K562 (cell line): ENCODE data around the gene VARS1. TPM values are rescaled to one million over a fixed set of nuclear protein-coding genes. Genes with fewer than 3 reads are reported as not detected.

Experiments used
- EGR1 ChIP-seq: fragments of 450-650 bp; conservative IDR thresholded peaks from 2 replicates; pipeline ENCODE4 v1.6.1; 2017; ENCODE audit warnings: mild to moderate bottlenecking
- EWSR1 ChIP-seq: fragments of 450-650 bp; IDR thresholded peaks from 2 replicates; pipeline ENCODE4 v1.6.1; 2018; ENCODE audit warnings: borderline replicate concordance, mild to moderate bottlenecking, low read depth, moderate library complexity; ENCODE audit not compliant: partially characterized antibody
- FIP1L1 ChIP-seq: fragments of 200-400 bp; formaldehyde crosslinking; IDR thresholded peaks from 2 replicates; pipeline ENCODE4 v1.6.1; 2018; ENCODE audit warnings: mild to moderate bottlenecking, low read depth, low read length; ENCODE audit not compliant: poor library complexity, severe bottlenecking
- FOXK2 ChIP-seq, 2 experiments: fragments of 450-650 bp; IDR thresholded peaks in 1 of 2; conservative IDR thresholded peaks in 1 of 2; 2 replicates each; pipeline ENCODE4 v1.6.1; 2016; ENCODE audit warnings: low read depth in 2 of 2, mild to moderate bottlenecking in 1 of 2
- FOXP1 ChIP-seq: sonication (generic); formaldehyde crosslinking; IDR thresholded peaks from 2 replicates; pipeline ENCODE4 v1.8.0; 2022; ENCODE audit warnings: mild to moderate bottlenecking, missing genetic modification reagents
- GTF2E2 ChIP-seq: fragments of 200-800 bp; sonication (Bioruptor generic); IDR thresholded peaks from 2 replicates; pipeline ENCODE4 v1.6.1; 2016; ENCODE audit warnings: missing genetic modification characterization, missing compliant biosample characterization
- LCOR ChIP-seq: sonication (generic); formaldehyde crosslinking; IDR thresholded peaks from 2 replicates; pipeline ENCODE4 v1.8.0; 2022; ENCODE audit warnings: mild to moderate bottlenecking, missing genetic modification reagents
- MAZ ChIP-seq, 2 experiments: fragments of 450-650 bp in 1 of 2; sonication (generic) in 1 of 2; formaldehyde crosslinking; IDR thresholded peaks in 1 of 2; conservative IDR thresholded peaks in 1 of 2; 2 replicates each; pipeline versions ENCODE4 v1.4.0 to v1.5.0; 2020; ENCODE audit warnings: mild to moderate bottlenecking in 1 of 2, missing genetic modification reagents in 1 of 2
- MTF1 ChIP-seq: fragments of 250-450 bp; sonication (Bioruptor Pico); IDR thresholded peaks from 2 replicates; pipeline ENCODE4 v1.9.0; 2021; ENCODE audit warnings: moderate library complexity, mild to moderate bottlenecking, inconsistent platforms, borderline replicate concordance
- NFE2L1 ChIP-seq: fragments of 450-650 bp; IDR thresholded peaks from 2 replicates; pipeline ENCODE4 v1.6.1; 2016; ENCODE audit warnings: missing genetic modification characterization, low read depth, mild to moderate bottlenecking, missing compliant biosample characterization, moderate library complexity, borderline replicate concordance
- PRPF4 ChIP-seq: fragments of 200-400 bp; formaldehyde crosslinking; IDR thresholded peaks from one replicate; pipeline ENCODE4 v1.6.1; 2017; ENCODE audit warnings: low read length, low read depth, mild to moderate bottlenecking; ENCODE audit not compliant: insufficient read depth, poor library complexity, severe bottlenecking
- RFX5 ChIP-seq: IDR thresholded peaks from 2 replicates; pipeline ENCODE4 v1.6.1; 2011; ENCODE audit warnings: low read depth, mild to moderate bottlenecking, improper control_type of control experiment, low read length
- SUPT5H ChIP-seq: fragments of 450-650 bp; IDR thresholded peaks from 2 replicates; pipeline ENCODE4 v1.6.1; 2016
- U2AF1 ChIP-seq: fragments of 200-400 bp; formaldehyde crosslinking; optimal IDR thresholded peaks from 2 replicates; pipeline ENCODE3; 2017; ENCODE audit warnings: mild to moderate bottlenecking, low read depth, low read length, moderate library complexity
- YBX1 ChIP-seq: fragments of 450-650 bp; IDR thresholded peaks from 2 replicates; pipeline ENCODE4 v1.7.1; 2016; ENCODE audit warnings: mild to moderate bottlenecking
- ZNF23 ChIP-seq: fragments of 250-450 bp; sonication (Bioruptor Pico); IDR thresholded peaks from 2 replicates; pipeline ENCODE4 v1.4.0; 2020; ENCODE audit warnings: mild to moderate bottlenecking
- ZNF75A ChIP-seq: fragments of 450-650 bp; formaldehyde crosslinking; IDR thresholded peaks from 2 replicates; pipeline ENCODE4 v1.4.0; 2020; ENCODE audit warnings: mild to moderate bottlenecking
- polyA plus RNA-seq, 8 experiments: library from polyadenylated mRNA; depleted of rRNA in 4 of 8; stranded (reverse) in 5 of 8; unstranded in 3 of 8; fragments of >200 nt; fragmentation: Nextera tagmentation in 2 of 8; fragmentation: Illumina TruSeq in 1 of 8; extraction: Ambion mirVana in 2 of 8; extraction: Trizol in 1 of 8; gene quantifications; 2 replicates each; pipeline versions ENCODE4 v1.2.1 to v1.2.3, GENCODE V29; 2011 to 2014; ENCODE audit warnings: inconsistent platforms in 1 of 8, missing spikeins in 1 of 8
- total RNA-seq, 7 experiments: library from RNA; depleted of rRNA in 6 of 7; stranded (reverse); fragments of >200 nt in 6 of 7; fragmentation: Illumina TruSeq in 2 of 7; extraction: Trizol in 2 of 7; gene quantifications; 2 replicates each; pipeline versions ENCODE4 v1.2.1 to v1.2.3, GENCODE V29; 2011 to 2021; ENCODE audit warnings: low replicate concordance in 1 of 7
- TF ChIP-seq, protein P1 (sequence below): conservative IDR thresholded peaks from 2 replicates; pipeline ENCODE4 v1.6.1; 2011; ENCODE audit warnings: low read depth, mild to moderate bottlenecking, low read length; ENCODE audit not compliant: control insufficient read depth
- TF ChIP-seq, protein P2 (sequence below): fragments of 250-450 bp; sonication (Bioruptor Pico); IDR thresholded peaks from 2 replicates; pipeline ENCODE4 v1.8.0; 2022; ENCODE audit warnings: inconsistent platforms
- TF ChIP-seq, protein P3 (sequence below): fragments of 250-450 bp; sonication (Bioruptor Pico); IDR thresholded peaks from 2 replicates; pipeline ENCODE4 v1.8.0; 2022; ENCODE audit warnings: inconsistent platforms, mild to moderate bottlenecking, moderate library complexity, borderline replicate concordance

The VARS1 gene
- total and polyA plus RNA-seq, 9 of the 15 experiments (the other 6 are each of a cell fraction or from before 2014, with no cell fraction given) = 2.9 to 488 (median 130) TPM

DNA sequence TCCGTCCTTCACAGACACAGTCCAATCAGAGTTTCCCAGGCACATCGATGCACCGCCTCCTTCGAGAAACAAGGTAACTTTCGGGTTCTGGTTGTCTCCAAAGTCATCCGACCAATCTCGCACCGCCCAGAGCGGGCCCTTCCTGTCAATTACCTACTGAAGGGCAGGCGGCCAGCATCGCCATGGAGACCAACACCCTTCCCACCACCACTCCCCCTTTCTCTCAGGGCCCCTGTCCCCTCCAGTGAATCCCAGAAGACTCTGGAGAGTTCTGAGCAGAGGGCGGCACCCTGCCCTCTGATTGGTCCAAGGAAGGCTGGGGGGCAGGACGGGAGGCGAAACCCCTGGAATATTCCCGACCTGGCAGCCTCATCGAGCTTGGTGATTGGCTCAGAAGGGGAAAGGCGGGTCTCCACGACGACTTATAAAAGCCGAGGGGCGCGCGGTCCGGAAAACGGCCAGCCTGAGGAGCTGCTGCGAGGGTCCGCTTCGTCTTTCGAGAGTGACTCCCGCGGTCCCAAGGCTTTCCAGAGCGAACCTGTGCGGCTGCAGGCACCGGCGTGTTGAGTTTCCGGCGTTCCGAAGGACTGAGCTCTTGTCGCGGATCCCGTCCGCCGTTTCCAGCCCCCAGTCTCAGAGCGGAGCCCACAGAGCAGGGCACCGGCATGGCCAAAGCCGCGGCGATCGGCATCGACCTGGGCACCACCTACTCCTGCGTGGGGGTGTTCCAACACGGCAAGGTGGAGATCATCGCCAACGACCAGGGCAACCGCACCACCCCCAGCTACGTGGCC lies 31.9 kb upstream of the VARS1 start, which contains the start of gene HSPA1B (continued):
- TF ChIP-seq ZNF23 (CRISPR knock-in tag) (peak; percentile 56; the same call in 1 of the 2 replicates), FOXP1 (CRISPR knock-in tag) (peak; percentile 97), RFX5 (peak; percentile 67; the same call in 1 of the 2 replicates), ZNF75A (CRISPR knock-in tag) (peak; percentile 57; the same call in 1 of the 2 replicates), FIP1L1 (peak; percentile 93), MTF1 (CRISPR knock-in tag) (peak; percentile 65; the same call in 1 of the 2 replicates), SUPT5H (peak; percentile 100), YBX1 (no peak), FOXK2 (conservative IDR thresholded peaks at IDR 0.05 in 1 of 2, IDR thresholded peaks at IDR 0.05 in 1 of 2; ENCODE audit: low read depth in 2 of 2) (no peak), PRPF4 (peak; percentile 95), EGR1 (no peak), LCOR (CRISPR knock-in tag) (peak; percentile 99), MAZ (CRISPR knock-in tag; conservative IDR thresholded peaks at IDR 0.05 in 1 of 2, IDR thresholded peaks at IDR 0.05 in 1 of 2) (peak; percentile 50 to 95; a peak in 3 of 4 replicates), U2AF1 (peak; percentile 23), NFE2L1 (tag) (no peak), GTF2E2 (peak; percentile 96; the same call in 1 of the 2 replicates), EWSR1 (no peak)
- TF ChIP-seq, protein P1, sequence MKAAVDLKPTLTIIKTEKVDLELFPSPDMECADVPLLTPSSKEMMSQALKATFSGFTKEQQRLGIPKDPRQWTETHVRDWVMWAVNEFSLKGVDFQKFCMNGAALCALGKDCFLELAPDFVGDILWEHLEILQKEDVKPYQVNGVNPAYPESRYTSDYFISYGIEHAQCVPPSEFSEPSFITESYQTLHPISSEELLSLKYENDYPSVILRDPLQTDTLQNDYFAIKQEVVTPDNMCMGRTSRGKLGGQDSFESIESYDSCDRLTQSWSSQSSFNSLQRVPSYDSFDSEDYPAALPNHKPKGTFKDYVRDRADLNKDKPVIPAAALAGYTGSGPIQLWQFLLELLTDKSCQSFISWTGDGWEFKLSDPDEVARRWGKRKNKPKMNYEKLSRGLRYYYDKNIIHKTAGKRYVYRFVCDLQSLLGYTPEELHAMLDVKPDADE = peak; percentile 95
- TF ChIP-seq, protein P2, sequence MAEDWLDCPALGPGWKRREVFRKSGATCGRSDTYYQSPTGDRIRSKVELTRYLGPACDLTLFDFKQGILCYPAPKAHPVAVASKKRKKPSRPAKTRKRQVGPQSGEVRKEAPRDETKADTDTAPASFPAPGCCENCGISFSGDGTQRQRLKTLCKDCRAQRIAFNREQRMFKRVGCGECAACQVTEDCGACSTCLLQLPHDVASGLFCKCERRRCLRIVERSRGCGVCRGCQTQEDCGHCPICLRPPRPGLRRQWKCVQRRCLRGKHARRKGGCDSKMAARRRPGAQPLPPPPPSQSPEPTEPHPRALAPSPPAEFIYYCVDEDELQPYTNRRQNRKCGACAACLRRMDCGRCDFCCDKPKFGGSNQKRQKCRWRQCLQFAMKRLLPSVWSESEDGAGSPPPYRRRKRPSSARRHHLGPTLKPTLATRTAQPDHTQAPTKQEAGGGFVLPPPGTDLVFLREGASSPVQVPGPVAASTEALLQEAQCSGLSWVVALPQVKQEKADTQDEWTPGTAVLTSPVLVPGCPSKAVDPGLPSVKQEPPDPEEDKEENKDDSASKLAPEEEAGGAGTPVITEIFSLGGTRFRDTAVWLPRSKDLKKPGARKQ = no peak
- TF ChIP-seq, protein P3, sequence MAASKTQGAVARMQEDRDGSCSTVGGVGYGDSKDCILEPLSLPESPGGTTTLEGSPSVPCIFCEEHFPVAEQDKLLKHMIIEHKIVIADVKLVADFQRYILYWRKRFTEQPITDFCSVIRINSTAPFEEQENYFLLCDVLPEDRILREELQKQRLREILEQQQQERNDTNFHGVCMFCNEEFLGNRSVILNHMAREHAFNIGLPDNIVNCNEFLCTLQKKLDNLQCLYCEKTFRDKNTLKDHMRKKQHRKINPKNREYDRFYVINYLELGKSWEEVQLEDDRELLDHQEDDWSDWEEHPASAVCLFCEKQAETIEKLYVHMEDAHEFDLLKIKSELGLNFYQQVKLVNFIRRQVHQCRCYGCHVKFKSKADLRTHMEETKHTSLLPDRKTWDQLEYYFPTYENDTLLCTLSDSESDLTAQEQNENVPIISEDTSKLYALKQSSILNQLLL (CRISPR knock-in tag) = no peak
